Measurements from ENCODE around the gene RFX4. TPM values are rescaled to one million over a fixed set of nuclear protein-coding genes. Genes with fewer than 3 reads are reported as not detected.

RFX4 gene
- total RNA-seq, 4 donors from 2014 or later: not detected

DNA sequence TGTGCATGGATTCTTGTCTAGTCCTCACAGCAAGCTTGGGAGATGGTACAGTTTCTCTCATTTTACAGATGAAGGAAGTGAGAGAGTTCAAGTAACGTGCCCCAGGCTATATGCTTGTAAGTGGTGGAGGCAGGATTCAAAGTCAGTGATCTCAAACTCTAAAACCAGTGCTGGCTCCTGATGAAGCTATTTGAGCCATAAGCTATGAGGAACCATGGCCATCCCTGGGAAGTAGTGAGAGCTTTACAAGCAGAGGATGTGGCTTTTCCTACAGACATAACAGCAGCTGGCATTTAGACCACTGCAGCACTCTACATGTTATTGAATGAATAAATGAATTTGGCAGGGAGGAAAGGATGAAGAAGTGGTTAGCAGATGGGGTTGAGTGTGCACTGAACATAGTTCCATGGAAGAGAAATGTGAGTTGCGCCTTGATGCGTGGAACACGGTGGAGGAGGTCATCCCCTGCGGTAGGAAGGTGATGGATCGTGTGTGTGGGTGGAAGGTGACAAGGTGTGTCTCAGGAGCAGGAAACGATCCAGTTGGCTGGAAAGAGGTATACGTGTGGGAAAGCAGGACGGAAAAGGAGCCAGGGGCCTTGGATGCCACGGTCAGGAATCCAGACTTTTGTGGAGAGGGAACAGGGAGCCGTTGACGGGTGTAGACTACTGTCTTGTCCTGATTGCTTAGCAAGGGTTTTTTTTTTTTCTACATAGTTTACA lies 65.2 kb downstream of the RFX4 start:
- H3K36me3 ChIP-seq: no peaks in the 10 kb centered on the region
- intact Hi-C loops (cut with DNase I; ENCODE audit: low total_unique reads): no loop called here
- DNase-seq (no peak), ATAC-seq (no peak)
- H3K4me1 ChIP-seq: peaks cover 7 to 8% of the 10 kb centered on the region in 2 donors
- no peaks in the 10 kb centered on the region for H3K27me3 ChIP-seq
- in situ Hi-C loops (cut with MboI; ENCODE audit: low sequenced_read_pairs in 4 of 4): no loop called here
- H3K27ac ChIP-seq: no peak overlapping the region
- no peak for TF ChIP-seq CTCF (IDR thresholded peaks at IDR 0.05 in 4 of 5, conservative IDR thresholded peaks at IDR 0.05 in 1 of 5)
- TF ChIP-seq POLR2A (IDR thresholded peaks at IDR 0.05): no peak
- no peak overlapping the region for H3K4me3 ChIP-seq
- H3K9me3 ChIP-seq: no peaks in the 10 kb centered on the region

GRCh38 chr12:106648736-106649135 lies 65.9 kb downstream of the RFX4 start:
- intact Hi-C loops (cut with DNase I; ENCODE audit: low total_unique reads): no loop called here
- in situ Hi-C loops (cut with MboI; ENCODE audit: low sequenced_read_pairs in 4 of 4): no loop called here
- H3K27me3 ChIP-seq: no peaks in the 10 kb centered on the region
- no peaks in the 10 kb centered on the region for H3K36me3 ChIP-seq
- H3K9me3 ChIP-seq: no peaks in the 10 kb centered on the region
- H3K27ac ChIP-seq: no peak overlapping the region
- DNase-seq (no peak), ATAC-seq (no peak)
- no peak overlapping the region for H3K4me3 ChIP-seq
- TF ChIP-seq POLR2A (IDR thresholded peaks at IDR 0.05) (no peak), CTCF (IDR thresholded peaks at IDR 0.05 in 4 of 5, conservative IDR thresholded peaks at IDR 0.05 in 1 of 5) (no peak)
- H3K4me1 ChIP-seq: peaks cover 7 to 8% of the 10 kb centered on the region in 2 donors

DNA sequence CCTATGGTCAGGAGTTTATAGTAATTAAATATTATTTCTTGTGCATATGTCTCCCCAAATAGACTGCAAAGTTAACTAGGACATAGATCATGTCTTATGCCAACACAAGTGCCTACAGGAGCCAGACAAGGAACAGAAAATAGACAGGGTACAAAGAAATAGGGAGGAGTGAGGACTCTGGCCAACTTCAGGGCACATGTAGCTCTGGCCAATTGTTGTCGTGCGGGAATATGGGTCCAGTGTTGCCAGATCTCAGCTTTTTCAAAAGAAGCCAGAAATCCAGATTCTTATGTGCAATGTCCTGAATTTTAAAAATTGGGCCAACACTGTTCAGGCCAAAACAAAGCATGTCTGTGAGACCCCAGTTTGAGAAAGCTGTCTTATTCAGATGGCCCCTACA lies 68.7 kb downstream of the RFX4 start:
- intact Hi-C loops (cut with DNase I; ENCODE audit: low total_unique reads) (no loop called here), in situ Hi-C loops (cut with MboI; ENCODE audit: low sequenced_read_pairs in 4 of 4) (no loop called here)
- Histone ChIP-seq H3K36me3 (no peaks in the 10 kb centered on the region), H3K27ac (no peak overlapping the region), H3K9me3 (no peaks in the 10 kb centered on the region), H3K27me3 (no peaks in the 10 kb centered on the region), H3K4me3 (no peak overlapping the region), H3K4me1 (no peaks in the 10 kb centered on the region)
- TF ChIP-seq CTCF (IDR thresholded peaks at IDR 0.05 in 4 of 5, conservative IDR thresholded peaks at IDR 0.05 in 1 of 5): no peak
- DNase-seq (no peak), ATAC-seq (no peak)

GRCh38 chr12:106652510-106653015 lies 69.8 kb downstream of the RFX4 start:
- in situ Hi-C loops (cut with MboI; ENCODE audit: low sequenced_read_pairs in 4 of 4) (no loop called here), intact Hi-C loops (cut with DNase I; ENCODE audit: low total_unique reads) (no loop called here)
- no peak for ATAC-seq

More at GRCh38 chr12:106652510-106653015, 69.8 kb downstream of the RFX4 start:
- TF ChIP-seq CTCF (IDR thresholded peaks at IDR 0.05 in 4 of 5, conservative IDR thresholded peaks at IDR 0.05 in 1 of 5) (no peak), POLR2A (IDR thresholded peaks at IDR 0.05) (no peak)
- Histone ChIP-seq H3K27me3 (no peaks in the 10 kb centered on the region), H3K9me3 (no peaks in the 10 kb centered on the region), H3K4me1 (no peaks in the 10 kb centered on the region), H3K4me3 (no peak overlapping the region), H3K36me3 (no peaks in the 10 kb centered on the region), H3K27ac (no peak overlapping the region)
- no peak for DNase-seq

Measured in gastrocnemius medialis (tissue), 4 donors.